H1 (cell line): ENCODE data around the gene RASGRF1. TPM values are rescaled to one million over a fixed set of nuclear protein-coding genes. Genes with fewer than 3 reads are reported as not detected.

Experiments used
- CBX8 ChIP-seq: fragments of 300-800, 300-1000 bp; sonication (generic); IDR thresholded peaks from 2 replicates; pipeline ENCODE4 v1.7.1; 2016; ENCODE audit warnings: low read depth, low read length, borderline replicate concordance
- CTCF ChIP-seq, 3 experiments: IDR thresholded peaks; 1 replicate in 2 of 3; 2 replicates in 1 of 3; pipeline versions ENCODE4 v1.5.1 to v1.6.1; 2011; ENCODE audit warnings: low read length in 3 of 3, mild to moderate bottlenecking in 3 of 3, inconsistent platforms in 2 of 3, low read depth in 1 of 3, moderate library complexity in 1 of 3; ENCODE audit not compliant: insufficient read depth in 1 of 3; ENCODE audit errors: control extremely low read depth in 1 of 3
- KDM4A ChIP-seq: IDR thresholded peaks from one replicate; pipeline ENCODE4 v1.7.1; 2012; ENCODE audit warnings: low read depth, mild to moderate bottlenecking, moderate library complexity, low read length, inconsistent platforms; ENCODE audit not compliant: severe bottlenecking
- POLR2A ChIP-seq, 2 experiments: IDR thresholded peaks; 1 replicate in 1 of 2; 2 replicates in 1 of 2; pipeline ENCODE4 v1.6.1; 2011; ENCODE audit warnings: low read depth in 2 of 2, low read length in 2 of 2, mild to moderate bottlenecking in 2 of 2; ENCODE audit errors: control extremely low read depth in 1 of 2
- SIRT6 ChIP-seq: IDR thresholded peaks from one replicate; pipeline ENCODE4 v1.7.1; 2012; ENCODE audit warnings: low read length, inconsistent platforms
- SP2 ChIP-seq: IDR thresholded peaks from 2 replicates; pipeline ENCODE4 v1.6.1; 2012; ENCODE audit warnings: mild to moderate bottlenecking, low read length, inconsistent platforms
- TAF7 ChIP-seq: optimal IDR thresholded peaks from 2 replicates; pipeline ENCODE3; 2011; ENCODE audit warnings: low read depth, mild to moderate bottlenecking, inconsistent platforms, low read length, moderate library complexity, borderline replicate concordance
- polyA plus RNA-seq, 7 experiments: library from polyadenylated mRNA; depleted of rRNA in 3 of 7; stranded (reverse) in 5 of 7; unstranded in 2 of 7; fragments of >200 nt in 5 of 7; fragments of 200-250 nt in 2 of 7; gene quantifications; 1 replicate in 5 of 7; 2 replicates in 1 of 7; 4 replicates in 1 of 7; pipeline versions ENCODE4 v1.2.1 to v1.2.3, GENCODE V29; 2011 to 2013; ENCODE audit warnings: missing spikeins in 2 of 7, mixed read lengths in 2 of 7
- total RNA-seq: library from RNA; stranded (reverse); fragmentation: NEBNext Ultra II Directional; extraction: Animal tissue kit (Norgen Biotek cat#: 25700); gene quantifications from 2 replicates; pipeline ENCODE4 v1.2.1, GENCODE V29; 2021

RASGRF1 gene
- total and polyA plus RNA-seq, 2 of the 8 experiments (the other 6 are each of a cell fraction or from before 2014, with no cell fraction given): 0.42 to 0.67 TPM

GRCh38 chr15:78930577-78931388 lies 159.8 kb downstream of the RASGRF1 start (continued):
- no peak for TF ChIP-seq CTCF (IDR thresholded peaks at IDR 0.05; ENCODE audit: control extremely low read depth in 1 of 3, insufficient read depth in 1 of 3, low read depth in 1 of 3, low read length in 3 of 3)
- no peak for TF ChIP-seq CBX8
- no peak for TF ChIP-seq SP2
- TF ChIP-seq KDM4A: no peak
- TF ChIP-seq TAF7: no peak
- TF ChIP-seq POLR2A (IDR thresholded peaks at IDR 0.05; ENCODE audit: control extremely low read depth in 1 of 2, low read depth in 2 of 2, low read length in 2 of 2): no peak
- TF ChIP-seq SIRT6: no peak
